HUES64 (cell line): ENCODE measurements around the gene TCF3.

Experiments
- H3K27ac ChIP-seq: 2 replicates; pipeline ENCODE4 v1.7.0; 2013; ENCODE audit warnings: low read depth, low read length, inconsistent platforms
- H3K27me3 ChIP-seq: 2 replicates; pipeline ENCODE4 v1.6.1; 2013; ENCODE audit warnings: mild to moderate bottlenecking, low read length; ENCODE audit not compliant: insufficient read depth
- H3K36me3 ChIP-seq: 2 replicates; pipeline ENCODE4 v1.6.1; 2013; ENCODE audit warnings: mild to moderate bottlenecking, low read length; ENCODE audit not compliant: insufficient read depth
- H3K4me1 ChIP-seq: 2 replicates; pipeline ENCODE4 v1.6.1; 2013; ENCODE audit warnings: mild to moderate bottlenecking, low read length, moderate library complexity; ENCODE audit not compliant: insufficient read depth
- H3K4me3 ChIP-seq: 2 replicates; pipeline ENCODE4 v1.5.1; 2013; ENCODE audit warnings: mild to moderate bottlenecking, low read length, moderate library complexity
- H3K9ac ChIP-seq: 2 replicates; pipeline ENCODE4 v1.6.1; 2013; ENCODE audit warnings: mild to moderate bottlenecking, low read depth, low read length
- H3K9me3 ChIP-seq: 2 replicates; pipeline ENCODE4 v1.6.1; 2013; ENCODE audit warnings: low read depth, low read length; ENCODE audit not compliant: insufficient read depth
- WGBS: fragments of 150-250, 120-280 bp; methylation state at CpG from one replicate; pipeline ENCODE4 v1.1.7; 2013; ENCODE audit warnings: missing lambda C conversion rate; 5-methylcytosine and 5-hydroxymethylcytosine counted together

The TCF3 gene

DNA sequence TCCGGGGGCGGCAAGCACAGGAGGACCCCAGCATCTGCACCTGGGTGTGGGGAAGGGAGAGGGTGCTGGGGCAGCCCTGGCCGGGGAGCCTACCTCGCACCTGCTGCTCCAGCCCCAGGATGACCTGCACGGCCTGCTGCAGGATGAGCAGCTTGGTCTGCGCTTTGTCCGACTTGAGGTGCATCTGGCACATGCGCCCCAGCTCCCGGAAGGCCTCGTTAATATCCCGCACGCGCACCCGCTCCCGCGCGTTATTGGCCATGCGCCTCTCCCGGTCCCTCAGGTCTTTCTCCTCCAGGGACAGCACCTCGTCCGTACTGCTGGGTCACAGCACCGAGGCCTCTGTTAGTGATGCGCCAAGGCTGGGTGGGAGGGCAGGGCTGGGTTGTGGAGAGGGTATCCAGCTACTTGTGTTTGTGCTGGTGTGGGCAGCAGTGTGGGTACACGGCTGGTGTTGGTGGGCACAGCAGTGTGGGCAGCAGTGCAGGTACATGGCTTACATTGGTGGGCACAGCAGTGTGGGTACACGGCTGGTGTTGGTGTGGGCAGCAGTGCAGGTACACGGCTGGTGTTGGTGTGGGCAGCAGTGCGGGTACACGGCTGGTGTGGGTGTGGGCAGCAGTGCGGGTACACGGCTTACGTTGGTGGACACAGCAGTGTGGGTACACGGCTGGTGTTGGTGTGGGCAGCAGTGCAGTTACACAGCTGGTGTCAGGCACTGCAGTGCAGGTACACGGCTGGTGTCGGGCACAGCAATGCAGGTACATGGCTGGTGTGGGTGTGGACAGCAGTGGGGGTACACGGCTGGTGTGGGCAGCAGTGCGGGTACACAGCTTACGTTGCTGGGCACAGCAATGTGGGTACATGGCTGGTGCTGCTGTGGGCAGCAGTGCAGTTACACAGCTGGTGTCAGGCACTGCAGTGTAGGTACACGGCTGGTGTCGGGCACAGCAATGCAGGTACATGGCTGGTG lies 40.0 kb downstream of the TCF3 start:
- Histone ChIP-seq H3K9me3 (no peaks in the 10 kb centered on the region), H3K9ac (no peak overlapping the region), H3K27me3 (no peaks in the 10 kb centered on the region), H3K27ac (no peak overlapping the region), H3K4me3 (no peak overlapping the region), H3K4me1 (no peaks in the 10 kb centered on the region), H3K36me3 (peaks cover 81% of the 10 kb centered on the region)
- WGBS, result 96% methylated on average over 39 of the region's 39 CpGs

DNA sequence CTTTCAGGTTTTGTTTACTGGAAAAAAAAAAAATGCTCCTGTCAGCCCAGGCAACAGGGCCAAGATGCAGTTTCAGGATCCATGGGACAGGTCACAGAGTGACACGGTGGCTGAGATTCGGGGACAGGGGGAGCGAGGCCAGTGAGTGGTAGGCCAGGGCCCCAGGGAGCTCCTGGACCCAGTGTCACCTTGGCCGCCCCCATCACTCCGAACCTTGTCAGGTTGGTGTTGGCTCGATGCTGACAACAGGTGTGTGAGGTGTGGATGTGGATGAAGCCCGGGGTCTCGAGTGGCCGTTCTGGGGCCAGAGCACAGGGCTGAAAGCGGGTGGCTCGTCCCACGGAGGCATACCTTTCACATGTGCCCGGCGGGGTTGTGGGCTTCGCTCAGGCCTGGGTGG lies 41.1 kb downstream of the TCF3 start:
- no peak overlapping the region for H3K27ac ChIP-seq
- 0 out of 2 replicates have a peak, but pooled peaks cover 1% of the 10 kb centered on the region for H3K4me1 ChIP-seq
- H3K9me3 ChIP-seq, result no peaks in the 10 kb centered on the region
- no peak overlapping the region for H3K9ac ChIP-seq
- H3K36me3 ChIP-seq, result peaks cover 70% of the 10 kb centered on the region
- WGBS, result 95% methylated on average over 15 of the region's 15 CpGs
- no peaks in the 10 kb centered on the region for H3K27me3 ChIP-seq
- H3K4me3 ChIP-seq, result no peak overlapping the region

DNA sequence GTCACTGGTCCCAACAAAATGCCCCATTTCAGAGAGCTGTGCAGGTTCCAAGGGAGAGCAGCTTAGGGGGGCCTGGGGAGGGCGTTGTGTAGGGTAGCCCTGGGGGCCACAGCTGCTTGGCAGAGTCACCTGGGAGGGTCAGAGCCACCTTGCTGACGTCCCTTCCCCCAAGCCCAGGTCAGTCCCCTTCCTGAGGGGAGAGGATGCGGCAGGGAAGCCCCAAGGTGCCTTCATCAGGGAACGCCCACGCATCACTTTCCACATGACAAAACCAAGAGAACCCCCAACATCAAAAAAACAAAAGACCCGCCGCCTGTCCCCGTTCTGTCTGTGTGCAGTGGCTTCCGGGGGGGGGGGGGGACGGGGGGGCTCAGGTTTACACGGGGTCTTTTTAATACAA lies 41.8 kb downstream of the TCF3 start:
- Histone ChIP-seq H3K27ac (no peak overlapping the region), H3K36me3 (peaks cover 63% of the 10 kb centered on the region), H3K27me3 (no peaks in the 10 kb centered on the region), H3K9ac (no peak overlapping the region), H3K4me3 (no peak overlapping the region), H3K4me1 (0 out of 2 replicates have a peak, but pooled peaks cover 4% of the 10 kb centered on the region), H3K9me3 (no peaks in the 10 kb centered on the region)
- 88% methylated on average over 8 of the region's 11 CpGs for WGBS

DNA sequence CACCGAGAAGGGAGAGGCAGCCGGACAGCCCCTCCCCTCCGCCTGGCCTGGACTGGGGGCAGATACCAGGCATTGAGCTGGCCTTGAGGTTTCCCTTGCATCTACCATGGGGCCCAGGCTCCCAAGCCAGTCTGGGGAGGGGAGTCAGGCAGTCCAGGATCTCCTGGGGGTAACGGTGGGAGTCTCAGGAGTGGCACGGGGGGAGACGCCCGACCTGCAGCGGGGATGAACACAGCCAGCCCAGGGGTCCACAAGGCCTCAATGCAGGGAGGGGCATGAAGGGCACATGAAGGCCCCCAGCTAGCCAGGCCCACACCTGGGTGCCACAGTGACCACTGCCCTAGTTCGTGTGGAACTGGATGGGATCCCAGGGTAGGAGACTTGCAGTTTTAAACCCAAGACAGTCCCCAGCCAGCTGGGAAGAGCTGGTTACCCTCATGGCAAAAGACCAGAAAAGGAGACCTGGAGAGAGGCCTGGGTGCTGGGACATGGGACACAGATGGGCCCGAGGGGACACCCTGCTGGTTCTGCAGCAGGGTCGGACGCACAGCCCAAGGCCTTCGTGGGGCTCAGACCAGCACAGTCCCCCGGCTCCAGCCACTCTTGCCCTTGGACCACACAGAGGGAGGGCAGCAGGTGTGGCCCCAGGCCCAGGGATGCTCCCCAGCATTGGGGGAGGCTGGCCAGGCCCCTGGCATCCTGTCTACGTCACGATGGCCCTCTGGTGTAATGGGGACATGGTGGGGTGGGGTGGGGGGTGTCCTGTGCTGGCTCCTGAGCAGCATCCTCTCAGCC lies 42.5 kb downstream of the TCF3 start:
- Histone ChIP-seq H3K9ac (no peak overlapping the region), H3K27me3 (no peaks in the 10 kb centered on the region), H3K4me3 (no peak overlapping the region), H3K4me1 (0 out of 2 replicates have a peak, but pooled peaks cover 4% of the 10 kb centered on the region), H3K9me3 (no peaks in the 10 kb centered on the region), H3K36me3 (peaks cover 56% of the 10 kb centered on the region), H3K27ac (no peak overlapping the region)
- WGBS, result 92% methylated on average over 16 of the region's 16 CpGs

DNA sequence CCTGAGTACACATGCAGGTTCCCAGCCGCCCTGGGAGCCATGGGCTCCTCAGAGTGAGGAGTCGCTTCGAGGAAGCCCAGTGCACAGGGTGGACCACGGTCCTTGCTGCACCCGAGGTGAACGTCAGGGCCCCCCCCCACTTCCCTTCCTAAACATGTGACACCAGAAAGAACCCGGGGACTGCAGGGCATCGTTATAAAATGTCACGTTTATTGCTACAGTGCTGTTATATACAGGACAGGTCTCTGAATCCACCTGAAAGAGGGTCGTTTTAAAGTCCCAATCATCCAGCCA lies 43.4 kb downstream of the TCF3 start:
- no peaks in the 10 kb centered on the region for H3K9me3 ChIP-seq
- H3K36me3 ChIP-seq, result peaks cover 48% of the 10 kb centered on the region
- 85% methylated on average over 10 of the region's 10 CpGs for WGBS
- no peaks in the 10 kb centered on the region for H3K27me3 ChIP-seq
- no peak overlapping the region for H3K9ac ChIP-seq
- no peak overlapping the region for H3K27ac ChIP-seq
- 0 out of 2 replicates have a peak, but pooled peaks cover 4% of the 10 kb centered on the region for H3K4me1 ChIP-seq
- H3K4me3 ChIP-seq, result no peak overlapping the region

DNA sequence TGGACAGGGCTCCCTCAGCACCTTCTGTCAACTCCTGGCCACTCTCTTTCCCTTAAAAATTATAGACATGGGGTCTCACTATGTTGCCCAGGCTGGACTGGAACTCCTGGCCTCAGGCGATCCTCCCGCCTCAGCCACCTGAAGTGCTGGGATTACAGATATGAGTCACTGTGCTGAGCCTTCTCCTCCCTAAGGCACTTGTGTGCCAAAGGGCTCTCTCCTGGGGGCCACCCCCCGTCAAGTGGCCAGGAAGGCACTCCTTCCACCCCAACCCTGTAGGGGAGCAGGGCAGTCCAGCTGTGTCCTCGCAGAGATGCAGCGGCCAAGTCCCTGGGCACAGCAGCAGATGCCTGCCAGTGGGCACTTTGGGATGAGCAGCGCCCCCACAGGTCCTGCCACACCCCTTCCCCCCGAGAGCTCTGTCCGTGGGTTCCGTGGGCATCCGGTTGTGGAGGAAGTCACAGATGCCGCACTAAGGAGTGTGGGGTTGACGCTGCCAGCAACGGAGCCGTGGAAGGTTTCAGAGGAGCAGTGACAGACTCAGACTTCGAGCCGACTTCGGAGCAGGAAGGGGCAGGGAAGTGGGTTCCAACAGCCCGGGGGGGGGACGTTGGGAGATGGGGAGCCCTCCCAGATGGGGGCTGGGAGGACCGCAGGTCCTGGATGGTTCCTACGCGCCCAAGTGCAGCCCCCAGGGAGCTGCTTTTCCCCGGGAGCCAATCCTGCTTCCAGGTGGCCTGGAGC lies 43.9 kb downstream of the TCF3 start:
- Histone ChIP-seq H3K9ac (no peak overlapping the region), H3K27me3 (no peaks in the 10 kb centered on the region), H3K36me3 (peaks cover 44% of the 10 kb centered on the region), H3K27ac (no peak overlapping the region), H3K9me3 (no peaks in the 10 kb centered on the region), H3K4me1 (0 out of 2 replicates have a peak, but pooled peaks cover 4% of the 10 kb centered on the region), H3K4me3 (no peak overlapping the region)
- 94% methylated on average over 23 of the region's 23 CpGs for WGBS

DNA sequence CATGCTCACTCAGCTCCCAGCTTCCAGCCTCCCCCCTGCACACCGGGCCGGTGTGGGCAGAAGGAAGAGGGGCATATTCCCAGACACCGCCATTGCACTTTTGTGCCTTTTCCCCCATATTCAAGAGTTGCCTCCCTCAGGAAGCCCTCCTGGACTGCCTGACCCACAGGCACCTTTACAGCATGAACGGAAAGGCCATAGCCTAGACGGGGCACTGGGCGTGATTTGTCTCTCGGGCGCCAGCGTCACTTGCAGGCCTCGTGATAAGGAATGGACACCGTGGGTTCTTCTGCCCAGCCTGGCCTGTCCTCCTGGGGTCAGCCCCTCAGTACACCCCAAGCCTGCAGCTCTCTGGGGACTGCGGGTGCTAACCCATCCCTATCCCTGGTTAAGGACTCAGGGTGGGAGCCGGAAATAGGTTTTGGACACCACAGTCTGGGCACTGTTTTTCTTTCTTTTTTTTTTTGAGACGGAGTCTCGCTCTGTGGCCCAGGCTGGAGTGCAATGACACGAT lies 46.2 kb downstream of the TCF3 start:
- H3K9me3 ChIP-seq, result no peaks in the 10 kb centered on the region
- H3K27ac ChIP-seq, result peak overlapping the region; percentile 85
- 45% methylated on average over 16 of the region's 16 CpGs for WGBS
- H3K27me3 ChIP-seq, result no peaks in the 10 kb centered on the region
- 0 out of 2 replicates have a peak, but pooled peaks cover 4% of the 10 kb centered on the region for H3K4me1 ChIP-seq
- peaks cover 25% of the 10 kb centered on the region for H3K36me3 ChIP-seq
- peak overlapping the region; percentile 78 for H3K9ac ChIP-seq
- peak overlapping the region; percentile 63 for H3K4me3 ChIP-seq

DNA sequence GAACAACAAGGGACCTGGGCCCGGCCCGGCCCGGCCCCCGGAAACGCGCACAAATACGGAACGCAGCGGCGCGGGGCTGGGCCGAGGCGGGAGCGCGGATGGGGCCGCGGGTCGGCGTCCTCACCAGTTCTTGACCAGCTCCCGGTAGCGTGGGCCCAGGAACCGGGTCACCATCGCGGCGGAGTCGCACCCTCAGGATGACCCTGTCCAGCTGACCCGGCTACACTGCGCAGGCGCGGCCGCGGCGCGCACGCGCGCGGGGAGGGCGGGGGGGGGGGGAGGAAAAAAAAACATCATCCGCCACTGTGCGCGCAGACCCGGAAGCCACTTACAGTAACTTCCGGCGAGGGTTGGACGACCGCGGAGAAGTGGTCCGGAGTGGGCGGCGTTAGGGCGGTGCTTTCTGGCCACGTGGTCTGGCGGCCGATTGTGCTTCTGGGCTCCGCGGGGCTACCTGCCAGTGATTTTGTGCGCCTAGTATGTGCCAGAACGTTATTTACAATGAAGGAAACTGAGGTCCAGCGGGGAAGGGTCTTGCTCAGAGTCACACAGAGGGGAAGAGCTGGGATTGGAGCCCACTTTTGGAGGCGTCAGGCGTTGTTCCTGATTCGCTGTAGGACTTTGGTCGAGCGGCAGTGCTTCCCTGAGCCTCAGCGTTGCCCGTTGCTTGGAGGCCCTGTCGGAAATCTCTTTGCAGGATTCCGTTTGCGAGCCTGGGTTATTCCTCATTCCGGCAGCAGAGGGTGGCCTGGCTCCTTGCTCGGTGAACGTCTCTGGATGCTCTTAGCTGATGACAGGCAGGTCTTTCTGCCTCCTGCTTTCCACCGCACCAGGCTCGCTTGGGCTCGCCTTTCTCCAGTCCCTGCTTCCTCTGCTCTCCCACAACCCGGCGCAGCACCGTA lies 46.9 kb downstream of the TCF3 start, which contains the start of gene UQCR11:
UQCR11 (minus strand) TSS at position 227 of the 902 bp plus-strand sequence; CDS start at position 174, 53 bp downstream.
- Histone ChIP-seq H3K9ac (peak within 1 kb of the TSS; percentile 89), H3K9me3 (no peaks in the 10 kb centered on the region), H3K36me3 (peaks cover 18% of the 10 kb centered on the region), H3K4me1 (0 out of 2 replicates have a peak, but pooled peaks cover 4% of the 10 kb centered on the region), H3K4me3 (peak within 1 kb of the TSS; percentile 63), H3K27ac (peak within 1 kb of the TSS; percentile 85), H3K27me3 (no peaks in the 10 kb centered on the region)
- under 1% methylated on average over 79 of the region's 79 CpGs for WGBS

DNA sequence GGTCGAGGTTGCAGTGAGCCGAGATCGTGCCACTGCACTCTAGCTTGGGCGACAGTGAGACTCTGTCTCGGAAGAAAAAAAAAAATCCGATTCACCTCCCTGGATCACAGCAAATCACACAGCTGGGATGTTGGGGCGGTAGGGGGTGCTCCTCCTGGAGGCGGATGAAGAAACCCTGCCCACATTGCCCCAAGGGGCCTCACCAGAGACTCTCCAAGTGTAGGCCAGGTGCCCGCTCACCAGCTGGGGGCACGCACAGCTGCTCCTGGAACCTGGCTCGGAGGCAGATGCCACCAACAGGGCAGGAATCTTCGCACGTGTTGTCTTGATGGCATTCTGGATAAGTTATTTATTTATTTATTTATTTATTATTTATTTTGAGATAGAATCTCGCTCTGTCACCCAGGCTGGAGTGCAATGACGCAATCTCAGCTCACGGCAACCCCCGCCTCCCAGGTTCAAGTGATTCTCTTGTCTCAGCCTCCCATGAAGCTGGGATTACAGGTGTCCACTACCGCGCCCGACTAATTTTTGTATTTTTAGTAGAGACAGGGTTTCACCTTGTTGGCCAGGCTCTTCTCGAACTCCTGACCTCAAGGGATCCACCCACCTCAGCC lies 50.2 kb downstream of the TCF3 start:
- 94% methylated on average over 19 of the region's 21 CpGs for WGBS
- Histone ChIP-seq H3K4me1 (0 out of 2 replicates have a peak, but pooled peaks cover 4% of the 10 kb centered on the region), H3K9me3 (no peaks in the 10 kb centered on the region), H3K36me3 (peaks cover 30% of the 10 kb centered on the region), H3K9ac (no peak overlapping the region), H3K27ac (no peak overlapping the region), H3K4me3 (no peak overlapping the region), H3K27me3 (no peaks in the 10 kb centered on the region)
